Measurements from ENCODE around the gene CDK18.

CDK18 gene

DNA sequence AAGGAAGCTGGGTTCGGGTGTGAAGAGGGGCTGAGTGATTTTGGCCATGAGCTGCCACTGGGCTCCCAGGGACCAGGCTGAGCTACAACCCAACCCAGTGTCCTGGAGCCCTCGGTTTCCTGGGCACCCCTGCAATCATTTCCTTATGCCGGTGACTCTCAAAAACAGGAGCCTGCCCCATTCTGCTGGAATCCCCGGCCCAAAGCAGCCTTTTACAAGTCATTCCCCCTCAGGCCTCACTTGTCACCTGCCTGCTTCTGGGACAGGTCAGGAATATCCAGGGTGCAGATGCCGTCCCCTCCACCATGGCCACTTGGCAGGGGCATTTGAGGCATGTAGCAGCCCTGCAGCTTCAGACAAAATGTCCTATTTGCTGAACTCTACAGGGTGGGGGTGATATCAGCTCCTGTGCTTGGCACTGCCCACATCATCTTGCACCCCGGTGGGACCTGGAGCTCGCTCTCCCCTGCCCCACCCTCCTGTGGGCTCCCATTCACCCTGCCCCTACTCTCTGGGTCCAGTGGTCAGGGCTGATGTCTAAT is 30.0 kb downstream of the CDK18 start:
- Histone ChIP-seq H3K27me3 (ENCODE audit: insufficient read depth, low read length) (peaks cover 17% of the 10 kb centered on the region), H3K4me3 (ENCODE audit: low read length) (no peak overlapping the region), H3K36me3 (ENCODE audit: insufficient read depth, low read length) (no peaks in the 10 kb centered on the region), H3K9me3 (ENCODE audit: low read length) (no peaks in the 10 kb centered on the region), H2AFZ (ENCODE audit: low read depth, low read length) (no peak overlapping the region), H3K4me1 (ENCODE audit: insufficient read depth, low read length) (no peaks in the 10 kb centered on the region)

GRCh38 chr1:205535096-205535495 is 30.6 kb downstream of the CDK18 start:
- no peaks in the 10 kb centered on the region for H3K36me3 ChIP-seq (ENCODE audit: insufficient read depth, low read length)
- no peak overlapping the region for H2AFZ ChIP-seq (ENCODE audit: low read depth, low read length)
- H3K4me3 ChIP-seq (ENCODE audit: low read length), result no peak overlapping the region
- peaks cover 17% of the 10 kb centered on the region for H3K27me3 ChIP-seq (ENCODE audit: insufficient read depth, low read length)
- H3K4me1 ChIP-seq (ENCODE audit: insufficient read depth, low read length), result no peaks in the 10 kb centered on the region
- no peaks in the 10 kb centered on the region for H3K9me3 ChIP-seq (ENCODE audit: low read length)

DNA sequence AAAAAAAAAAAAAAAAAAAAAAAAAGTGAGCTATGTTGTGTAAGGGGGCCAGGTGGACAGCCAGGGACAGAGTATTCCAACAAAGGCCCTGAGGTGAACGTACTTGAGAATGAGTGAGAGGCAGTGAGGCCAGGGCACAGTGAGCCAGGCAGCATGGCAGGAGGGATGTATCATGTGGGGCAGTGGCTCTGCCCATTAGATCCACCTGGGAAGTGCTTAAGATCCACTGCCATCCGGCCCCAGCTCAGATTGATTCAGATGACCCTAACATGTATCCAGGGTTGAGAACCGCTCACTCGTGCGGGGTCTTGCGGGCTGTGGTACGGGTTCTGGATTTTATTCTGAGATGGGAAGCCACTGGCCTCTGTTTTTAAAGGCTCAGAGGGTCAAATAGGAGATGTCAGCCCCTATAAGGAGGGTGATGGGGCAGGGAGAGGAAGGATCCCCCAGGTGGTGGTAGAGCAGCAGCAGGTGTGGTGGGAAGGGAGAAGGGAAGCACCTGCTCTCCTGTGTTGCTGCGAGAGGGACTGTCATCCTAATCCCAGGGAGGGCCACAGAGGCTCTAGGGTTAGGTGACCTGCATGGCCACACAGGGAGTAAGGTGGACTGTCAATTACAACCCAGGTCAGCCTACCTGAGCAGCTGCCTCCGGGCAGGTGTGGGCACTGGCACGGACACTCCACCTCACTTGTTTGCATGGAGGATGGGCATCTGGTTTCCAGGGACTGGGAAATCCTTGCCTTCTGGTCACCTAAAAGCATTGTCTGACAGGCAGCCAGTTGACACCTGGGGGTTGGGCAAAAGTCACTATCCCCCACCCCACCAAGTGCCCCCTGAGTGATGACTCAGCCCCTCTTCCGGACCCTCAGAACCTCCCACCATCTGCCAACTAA is 31.6 kb downstream of the CDK18 start:
- H3K27me3 ChIP-seq (ENCODE audit: insufficient read depth, low read length), result peaks cover 17% of the 10 kb centered on the region
- no peaks in the 10 kb centered on the region for H3K4me1 ChIP-seq (ENCODE audit: insufficient read depth, low read length)
- H3K36me3 ChIP-seq (ENCODE audit: insufficient read depth, low read length), result no peaks in the 10 kb centered on the region
- H3K4me3 ChIP-seq (ENCODE audit: low read length), result no peak overlapping the region
- no peaks in the 10 kb centered on the region for H3K9me3 ChIP-seq (ENCODE audit: low read length)
- H2AFZ ChIP-seq (ENCODE audit: low read depth, low read length), result no peak overlapping the region

GRCh38 chr1:205536759-205537361 is 32.4 kb downstream of the CDK18 start:
- H3K36me3 ChIP-seq (ENCODE audit: insufficient read depth, low read length), result no peaks in the 10 kb centered on the region
- H3K9me3 ChIP-seq (ENCODE audit: low read length), result no peaks in the 10 kb centered on the region
- peaks cover 17% of the 10 kb centered on the region for H3K27me3 ChIP-seq (ENCODE audit: insufficient read depth, low read length)
- H2AFZ ChIP-seq (ENCODE audit: low read depth, low read length), result no peak overlapping the region
- H3K4me3 ChIP-seq (ENCODE audit: low read length), result no peak overlapping the region
- H3K4me1 ChIP-seq (ENCODE audit: insufficient read depth, low read length), result no peaks in the 10 kb centered on the region

- Histone ChIP-seq H2AFZ (ENCODE audit: low read depth, low read length) (no peak overlapping the region), H3K36me3 (ENCODE audit: insufficient read depth, low read length) (no peaks in the 10 kb centered on the region), H3K9me3 (ENCODE audit: low read length) (no peaks in the 10 kb centered on the region), H3K4me3 (ENCODE audit: low read length) (no peak overlapping the region), H3K27me3 (ENCODE audit: insufficient read depth, low read length) (peaks cover 17% of the 10 kb centered on the region), H3K4me1 (ENCODE audit: insufficient read depth, low read length) (no peaks in the 10 kb centered on the region)
Observed at GRCh38 chr1:205537386-205538018, 33.0 kb downstream of the CDK18 start.

DNA sequence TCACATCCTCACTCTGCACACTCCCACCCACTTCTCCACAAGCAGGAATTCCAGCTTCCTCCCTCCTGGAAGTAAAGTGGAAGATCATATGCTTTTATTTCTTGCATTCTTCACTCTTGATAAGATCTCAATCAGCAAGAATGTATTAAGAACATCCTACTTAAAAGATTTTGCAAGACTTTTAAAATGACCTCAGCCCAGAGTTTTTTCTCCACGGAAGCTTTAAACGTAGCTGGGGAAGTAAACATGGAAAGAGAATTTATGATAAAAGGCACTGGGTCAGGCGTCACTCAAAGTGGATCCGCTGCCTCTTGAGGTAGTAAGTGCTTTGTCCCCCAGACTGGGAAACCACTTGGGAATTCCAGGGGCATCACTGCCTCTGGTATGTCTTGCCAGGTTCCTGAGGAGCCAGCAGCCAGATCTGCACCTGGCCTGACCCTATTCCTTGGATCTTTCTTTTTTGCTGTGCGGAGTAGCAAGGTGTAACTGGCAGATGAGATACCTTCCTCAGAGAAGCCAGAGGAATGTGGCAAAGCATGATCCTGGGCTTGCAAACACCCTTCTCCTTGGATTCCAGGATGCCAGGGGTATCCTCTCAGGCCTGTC is 33.9 kb downstream of the CDK18 start:
- Histone ChIP-seq H3K36me3 (ENCODE audit: insufficient read depth, low read length) (no peaks in the 10 kb centered on the region), H3K4me1 (ENCODE audit: insufficient read depth, low read length) (peaks cover 4% of the 10 kb centered on the region), H3K27me3 (ENCODE audit: insufficient read depth, low read length) (peaks cover 15% of the 10 kb centered on the region), H3K9me3 (ENCODE audit: low read length) (no peaks in the 10 kb centered on the region), H2AFZ (ENCODE audit: low read depth, low read length) (no peak overlapping the region), H3K4me3 (ENCODE audit: low read length) (no peak overlapping the region)

DNA sequence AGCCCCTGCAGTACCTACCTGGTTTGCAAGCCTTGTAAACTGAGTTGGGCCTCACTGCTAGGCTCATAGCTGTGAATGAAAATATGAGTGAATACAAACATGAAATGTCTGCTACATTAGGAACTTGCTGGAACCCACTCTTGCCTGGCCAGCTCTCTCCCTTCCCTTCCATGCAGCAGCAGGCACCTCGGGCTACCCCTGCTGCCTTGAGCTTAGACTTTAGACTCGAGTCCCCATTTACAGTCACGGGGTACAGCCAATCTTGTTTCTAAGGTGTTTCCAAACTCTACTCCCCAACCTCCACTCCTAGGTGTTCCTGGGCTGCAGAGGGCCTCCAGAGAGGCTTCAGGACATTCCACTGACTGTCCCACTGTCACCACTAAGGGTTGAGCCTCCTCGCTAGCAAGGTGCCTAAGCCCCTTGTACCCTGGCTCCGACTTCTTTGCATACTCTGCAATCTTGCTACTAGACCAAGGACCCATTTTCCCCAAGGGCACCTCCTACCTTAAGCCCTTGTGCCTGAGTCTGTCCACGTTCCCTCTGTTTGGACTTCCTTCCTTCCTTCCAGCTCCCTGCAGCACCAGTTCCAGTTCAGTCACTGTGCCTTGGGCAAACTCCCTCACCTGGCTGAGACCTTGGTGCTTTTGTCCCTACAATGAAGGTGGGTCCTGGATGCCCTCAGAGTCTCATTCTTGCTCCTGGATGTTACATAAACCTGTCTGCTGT is 36.9 kb downstream of the CDK18 start:
- Histone ChIP-seq H3K9me3 (ENCODE audit: low read length) (no peaks in the 10 kb centered on the region), H3K27me3 (ENCODE audit: insufficient read depth, low read length) (peaks cover 3% of the 10 kb centered on the region), H3K4me3 (ENCODE audit: low read length) (no peak overlapping the region), H2AFZ (ENCODE audit: low read depth, low read length) (no peak overlapping the region), H3K36me3 (ENCODE audit: insufficient read depth, low read length) (no peaks in the 10 kb centered on the region), H3K4me1 (ENCODE audit: insufficient read depth, low read length) (peaks cover 9% of the 10 kb centered on the region)

GRCh38 chr1:205542367-205542766 is 37.9 kb downstream of the CDK18 start:
- Histone ChIP-seq H3K9me3 (ENCODE audit: low read length) (no peaks in the 10 kb centered on the region), H3K27me3 (ENCODE audit: insufficient read depth, low read length) (no peaks in the 10 kb centered on the region), H3K36me3 (ENCODE audit: insufficient read depth, low read length) (no peaks in the 10 kb centered on the region), H3K4me1 (ENCODE audit: insufficient read depth, low read length) (peaks cover 9% of the 10 kb centered on the region), H3K4me3 (ENCODE audit: low read length) (no peak overlapping the region), H2AFZ (ENCODE audit: low read depth, low read length) (no peak overlapping the region)

- H3K4me3 ChIP-seq (ENCODE audit: low read length), result peak overlapping the region; percentile 41
- no peaks in the 10 kb centered on the region for H3K27me3 ChIP-seq (ENCODE audit: insufficient read depth, low read length)
- H2AFZ ChIP-seq (ENCODE audit: low read depth, low read length), result peak overlapping the region; percentile 59
- H3K9me3 ChIP-seq (ENCODE audit: low read length), result no peaks in the 10 kb centered on the region
- peaks cover 9% of the 10 kb centered on the region for H3K4me1 ChIP-seq (ENCODE audit: insufficient read depth, low read length)
- no peaks in the 10 kb centered on the region for H3K36me3 ChIP-seq (ENCODE audit: insufficient read depth, low read length)
Observed at GRCh38 chr1:205543351-205544301, 39.2 kb downstream of the CDK18 start.

GRCh38 chr1:205545001-205545919 is 40.8 kb downstream of the CDK18 start:
- Histone ChIP-seq H2AFZ (ENCODE audit: low read depth, low read length) (no peak overlapping the region), H3K4me1 (ENCODE audit: insufficient read depth, low read length) (peaks cover 9% of the 10 kb centered on the region), H3K36me3 (ENCODE audit: insufficient read depth, low read length) (no peaks in the 10 kb centered on the region), H3K9me3 (ENCODE audit: low read length) (no peaks in the 10 kb centered on the region), H3K27me3 (ENCODE audit: insufficient read depth, low read length) (peaks cover 3% of the 10 kb centered on the region), H3K4me3 (ENCODE audit: low read length) (no peak overlapping the region)

- H3K4me1 ChIP-seq (ENCODE audit: insufficient read depth, low read length), result peaks cover 9% of the 10 kb centered on the region
- no peaks in the 10 kb centered on the region for H3K36me3 ChIP-seq (ENCODE audit: insufficient read depth, low read length)
- H3K9me3 ChIP-seq (ENCODE audit: low read length), result no peaks in the 10 kb centered on the region
- H3K4me3 ChIP-seq (ENCODE audit: low read length), result no peak overlapping the region
- H2AFZ ChIP-seq (ENCODE audit: low read depth, low read length), result no peak overlapping the region
- peaks cover 3% of the 10 kb centered on the region for H3K27me3 ChIP-seq (ENCODE audit: insufficient read depth, low read length)
Observed at GRCh38 chr1:205545991-205546390, 41.5 kb downstream of the CDK18 start.
